Measurements from ENCODE around the gene MAOA.
"Not testable (repeated sequence)": the region's sequence is repeated elsewhere in the genome, so short reads cannot be mapped to it uniquely, and the experiment has no call there.

Gene MAOA

DNA sequence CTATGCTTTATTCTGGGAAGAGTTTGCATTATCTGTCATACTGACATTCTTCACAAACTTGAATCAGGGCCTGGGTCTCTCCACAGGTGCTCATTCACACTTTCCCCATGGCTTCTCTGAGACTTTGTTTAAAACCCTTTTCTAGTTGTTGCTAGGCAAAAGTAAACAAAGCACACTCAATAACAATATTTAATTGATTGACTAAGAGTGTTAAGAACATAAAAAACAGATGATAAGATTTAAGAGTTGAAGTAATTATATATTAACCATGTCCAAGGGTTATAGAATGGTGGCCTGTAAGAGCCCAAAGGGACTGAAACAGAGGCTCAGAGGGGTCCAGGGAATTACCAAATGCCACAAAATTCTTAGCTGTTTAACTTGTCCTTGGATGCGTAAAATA lies 7.1 kb downstream of the MAOA start:
- DNase-seq (ENCODE audit: low read depth), result no peak

DNA sequence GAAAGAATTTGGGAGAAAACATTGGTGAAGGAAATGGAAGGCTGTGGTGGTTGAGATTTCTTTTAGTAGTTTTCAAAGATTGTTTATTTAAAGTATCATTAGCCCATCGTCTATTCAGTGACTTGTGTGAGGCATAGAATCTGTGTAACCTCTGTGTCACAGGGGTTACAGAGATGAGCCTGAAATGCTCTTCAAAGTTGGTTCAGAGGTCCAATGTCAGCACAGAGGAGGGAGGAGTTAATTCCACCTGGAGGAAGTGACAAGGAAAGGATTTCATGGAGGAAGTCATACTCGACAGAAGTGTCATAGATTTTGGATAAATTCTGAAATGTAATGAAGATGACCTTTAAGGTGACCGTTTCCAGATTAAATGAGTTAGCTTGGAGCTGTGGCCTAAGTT lies 8.2 kb downstream of the MAOA start:
- no peak for DNase-seq (ENCODE audit: low read depth)

DNA sequence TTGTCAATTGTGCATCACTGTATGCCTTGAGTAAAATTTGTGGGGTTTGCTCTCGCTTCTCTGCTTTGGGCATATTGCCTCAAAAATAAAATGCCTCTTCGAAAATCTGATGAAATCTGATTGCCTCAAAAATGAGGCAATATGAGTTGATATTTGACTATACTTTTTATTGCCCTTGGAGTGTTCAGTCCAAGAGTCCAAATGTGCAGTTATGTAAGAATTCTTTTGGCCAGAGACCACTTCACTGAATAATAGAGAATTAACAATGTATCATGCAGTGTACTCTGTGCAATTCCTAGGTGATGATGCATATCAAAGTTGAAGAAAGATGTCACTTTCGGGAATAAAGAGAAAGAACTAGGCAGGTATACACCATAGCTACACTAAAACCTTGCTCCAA lies 8.6 kb downstream of the MAOA start:
- no peak for DNase-seq (ENCODE audit: low read depth)

DNA sequence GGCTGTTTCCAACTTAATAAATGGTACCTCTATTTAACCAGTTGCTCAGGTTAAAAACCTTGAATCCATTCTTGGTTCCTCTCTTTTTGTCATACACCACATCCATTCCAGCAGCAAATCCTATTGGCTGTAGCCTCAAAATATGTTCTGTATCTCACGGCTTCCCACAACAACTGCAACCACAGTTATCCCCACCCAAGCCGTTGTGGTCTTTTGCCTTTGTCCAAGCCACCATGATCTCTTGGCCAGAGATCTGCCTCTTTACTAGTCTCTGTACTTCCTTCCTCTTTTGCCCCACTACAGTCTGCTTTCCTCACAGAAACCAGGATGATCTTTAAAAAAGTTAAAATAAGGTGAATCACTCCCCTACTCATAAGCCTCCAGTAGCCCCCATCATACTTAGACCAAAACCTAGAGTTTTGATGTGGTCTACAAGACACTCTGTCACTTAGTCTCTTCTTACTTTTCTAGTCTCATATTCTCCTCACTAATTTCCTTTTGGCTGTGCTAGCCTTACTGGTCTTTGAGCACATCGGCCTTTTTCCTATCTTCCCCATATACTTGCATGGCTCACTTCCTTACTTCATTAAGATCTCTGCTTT lies 10.3 kb downstream of the MAOA start:
- no peak for DNase-seq (ENCODE audit: low read depth)

DNA sequence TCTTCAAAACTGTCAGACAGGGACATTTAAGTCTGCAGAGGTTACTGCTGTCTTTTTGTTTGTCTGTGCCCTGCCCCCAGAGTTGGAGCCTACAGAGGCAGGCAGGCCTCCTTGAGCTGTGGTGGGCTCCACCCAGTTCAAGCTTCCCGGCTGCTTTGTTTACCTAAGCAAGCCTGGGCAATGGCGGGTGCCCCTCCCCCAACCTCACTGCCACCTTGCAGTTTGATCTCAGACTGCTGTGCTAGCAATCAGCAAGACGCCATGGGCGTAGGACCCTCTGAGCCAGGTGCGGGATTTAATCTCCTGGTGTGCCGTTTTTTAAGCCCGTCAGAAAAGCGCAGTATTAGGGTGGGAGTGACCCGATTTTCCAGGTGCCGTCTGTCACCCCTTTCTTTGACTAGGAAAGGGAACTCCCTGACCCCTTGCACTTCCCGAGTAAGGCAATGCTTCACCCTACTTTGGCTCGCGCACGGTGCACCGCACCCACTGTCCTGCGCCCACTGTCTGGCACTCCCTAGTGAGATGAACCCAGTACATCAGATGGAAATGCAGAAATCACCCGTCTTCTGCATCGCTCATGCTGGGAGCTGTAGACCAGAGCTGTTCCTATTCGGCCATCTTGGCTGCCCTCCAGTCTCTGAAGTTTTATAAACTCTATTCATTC lies 20.0 kb downstream of the MAOA start:
- not testable (repeated sequence) for DNase-seq (ENCODE audit: low read depth)

DNA sequence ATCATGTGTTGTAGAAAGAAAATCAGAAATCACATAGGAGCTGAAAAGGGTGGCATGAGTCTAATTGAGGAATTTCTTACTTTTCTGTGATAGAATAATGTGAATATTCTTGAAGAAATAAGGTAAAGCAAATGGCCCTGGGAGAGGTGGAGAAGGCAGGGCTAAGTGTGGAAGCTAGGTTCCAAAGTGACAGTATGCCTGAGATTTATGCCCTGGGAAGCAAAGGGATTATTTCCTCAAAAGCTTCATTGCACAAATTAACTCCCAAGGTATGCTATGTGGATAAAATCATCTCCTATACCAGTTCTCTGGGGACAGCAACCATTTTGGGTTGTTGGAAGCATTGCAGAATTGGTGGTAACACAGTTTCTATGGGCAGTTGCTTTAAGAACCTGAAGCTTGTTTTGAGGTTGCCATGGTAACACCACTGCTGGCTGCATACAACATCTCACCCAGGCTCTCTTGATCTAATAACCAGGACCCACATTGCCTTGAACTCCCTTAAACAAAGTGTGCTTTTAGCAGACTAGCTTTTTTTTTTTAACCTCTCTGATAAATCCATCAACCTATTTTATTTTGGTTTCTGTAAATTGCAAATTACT lies 21.0 kb downstream of the MAOA start:
- DNase-seq (ENCODE audit: low read depth), result peak; percentile 68

DNA sequence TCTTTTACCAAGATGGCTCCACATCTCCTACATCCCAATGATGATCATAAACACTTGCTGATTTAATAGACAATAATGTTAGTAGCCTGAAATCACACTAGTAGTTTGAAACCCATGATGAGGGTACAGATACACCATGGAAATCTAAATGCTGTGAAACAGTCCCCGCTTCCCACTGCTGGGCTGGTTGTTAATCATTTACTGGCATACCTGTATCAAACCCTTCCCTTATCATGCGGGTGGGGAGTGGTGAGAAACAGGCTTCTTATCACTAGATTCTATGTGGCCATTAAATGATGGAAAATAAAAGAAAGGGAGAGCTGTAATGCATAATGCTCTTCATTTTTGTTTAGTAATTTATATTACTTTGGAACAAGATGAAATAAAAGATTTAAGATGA lies 21.9 kb downstream of the MAOA start:
- no peak for DNase-seq (ENCODE audit: low read depth)

DNA sequence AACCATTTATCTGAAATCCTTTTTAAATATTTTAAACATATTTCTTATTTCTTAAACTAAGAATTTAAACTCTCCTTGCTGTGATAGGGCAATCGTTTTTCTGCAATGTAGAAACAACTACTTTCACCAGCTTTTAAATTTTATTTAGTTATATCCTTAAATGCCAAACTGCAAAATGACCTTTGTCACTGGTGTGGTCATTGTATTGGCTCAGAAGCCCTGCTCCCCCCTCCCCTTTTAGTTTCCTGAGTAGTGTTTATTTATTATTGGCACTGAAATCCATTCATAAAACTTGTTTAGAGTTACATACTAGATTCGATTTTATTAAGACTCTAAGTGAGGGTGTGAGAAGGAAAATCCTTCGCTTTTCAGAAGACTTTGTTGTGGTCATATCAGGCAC lies 23.0 kb downstream of the MAOA start:
- DNase-seq (ENCODE audit: low read depth), result no peak

DNA sequence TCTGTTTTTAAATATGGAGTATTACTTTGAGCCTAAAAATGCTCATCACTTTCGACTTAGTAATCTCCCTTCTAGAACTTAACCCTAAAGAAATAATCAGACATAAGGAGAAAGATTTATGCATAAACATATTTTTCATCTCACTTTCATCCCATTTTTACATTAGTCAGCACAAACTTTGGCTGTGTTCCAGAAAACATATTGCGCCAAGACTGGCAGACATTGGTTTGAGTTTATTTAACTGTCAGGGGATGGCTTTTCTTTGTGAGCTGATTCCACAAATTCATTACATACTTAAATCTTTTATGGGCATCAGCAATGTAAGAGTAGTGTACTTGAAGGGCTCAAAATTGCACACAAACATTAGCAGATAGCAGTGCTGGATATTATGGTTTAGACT lies 23.7 kb downstream of the MAOA start:
- peak; percentile 62 for DNase-seq (ENCODE audit: low read depth)

DNA sequence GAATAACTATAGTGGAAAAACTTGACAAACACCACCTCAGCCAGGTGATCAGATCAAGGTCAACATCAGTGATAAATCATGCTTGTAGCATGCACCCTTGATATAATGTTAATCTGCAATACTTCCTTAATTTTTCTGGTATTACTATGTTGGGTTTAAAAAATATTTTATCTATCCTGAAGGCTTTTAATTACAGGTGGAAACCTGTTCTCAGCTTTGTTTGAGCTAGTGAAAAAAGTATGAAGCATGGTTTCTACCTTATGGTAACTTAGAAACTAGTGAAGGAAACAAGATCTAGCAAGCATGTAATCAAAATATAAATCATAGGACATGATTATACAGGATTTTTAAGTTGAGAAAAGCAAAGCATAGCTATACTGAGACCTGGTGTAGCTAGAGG lies 26.6 kb downstream of the MAOA start:
- DNase-seq (ENCODE audit: low read depth), result no peak

DNA sequence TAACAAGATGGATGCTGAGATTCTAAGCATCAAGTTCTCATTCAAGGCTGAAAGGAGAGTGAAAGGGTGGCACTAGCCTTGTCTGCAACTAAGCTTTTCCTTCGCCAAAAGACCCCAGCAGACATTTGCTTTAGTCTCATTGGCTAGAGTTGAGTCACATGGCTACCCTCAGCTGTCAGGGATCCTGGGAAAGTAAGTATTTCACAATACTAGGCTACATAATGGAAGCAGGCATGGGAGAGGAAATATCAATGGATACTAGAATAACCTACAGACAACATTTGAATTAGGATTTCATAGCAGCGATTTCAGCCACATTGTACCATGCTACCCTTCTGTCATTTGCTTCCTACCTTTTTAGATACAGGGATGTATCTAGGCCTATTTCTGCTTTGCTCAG lies 29.1 kb downstream of the MAOA start:
- DNase-seq (ENCODE audit: low read depth), result no peak

DNA sequence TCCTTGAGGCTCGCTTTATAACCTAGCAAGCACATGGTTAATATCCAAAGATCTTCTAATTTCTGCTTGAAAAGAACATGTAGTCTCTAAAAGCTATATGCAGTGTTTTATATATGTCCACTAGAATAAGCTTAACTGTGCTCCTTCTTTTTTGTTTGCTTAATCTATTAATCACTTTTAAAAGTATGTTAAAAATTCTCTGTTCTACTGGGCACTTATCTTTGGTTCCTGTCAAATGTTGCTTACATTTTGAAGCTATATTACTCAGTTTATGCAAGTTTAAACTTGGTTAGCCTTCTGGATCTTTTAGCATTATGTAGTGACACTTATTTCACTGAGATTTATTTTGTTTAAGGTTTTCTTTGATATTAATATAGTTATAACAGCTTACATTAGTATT lies 32.5 kb downstream of the MAOA start:
- no peak for DNase-seq (ENCODE audit: low read depth)

DNA sequence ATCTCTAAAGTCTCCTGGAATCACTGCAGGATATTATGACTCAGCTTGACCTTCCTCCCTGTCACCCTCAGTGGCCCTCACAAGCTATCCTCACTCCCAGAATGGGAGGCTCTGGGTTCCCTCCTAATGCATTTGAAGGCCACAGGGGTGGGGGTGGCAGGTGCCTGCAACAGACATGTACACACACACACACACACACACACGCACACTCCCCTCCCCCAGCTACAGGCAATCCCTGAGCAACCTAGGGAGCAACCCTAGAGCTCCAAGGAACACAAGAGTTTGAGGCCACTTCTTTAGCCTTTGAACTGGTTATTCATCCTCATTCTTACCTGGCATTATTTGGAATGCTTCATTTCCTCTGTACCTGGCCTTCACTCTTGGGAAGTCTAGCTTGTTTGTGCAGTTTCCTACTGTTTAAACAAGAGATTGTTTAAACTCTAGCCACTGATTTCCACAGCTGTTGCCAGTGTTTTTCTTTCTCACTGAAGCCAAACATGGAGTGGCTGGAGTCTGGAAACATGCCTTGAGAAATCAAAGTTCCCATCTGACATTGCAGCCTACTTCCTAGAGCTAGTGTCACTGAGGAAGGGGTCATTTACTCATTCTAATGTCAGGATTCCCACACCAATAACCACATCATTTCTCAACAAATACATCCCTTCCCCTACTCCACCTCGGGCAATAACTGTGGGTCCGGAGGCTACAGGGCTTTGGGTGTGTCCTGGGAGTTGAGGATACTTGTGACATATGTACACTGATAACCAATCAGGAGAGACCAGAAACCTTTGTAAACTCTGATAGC lies 37.7 kb downstream of the MAOA start:
- DNase-seq (ENCODE audit: low read depth), result peak; percentile 21

DNA sequence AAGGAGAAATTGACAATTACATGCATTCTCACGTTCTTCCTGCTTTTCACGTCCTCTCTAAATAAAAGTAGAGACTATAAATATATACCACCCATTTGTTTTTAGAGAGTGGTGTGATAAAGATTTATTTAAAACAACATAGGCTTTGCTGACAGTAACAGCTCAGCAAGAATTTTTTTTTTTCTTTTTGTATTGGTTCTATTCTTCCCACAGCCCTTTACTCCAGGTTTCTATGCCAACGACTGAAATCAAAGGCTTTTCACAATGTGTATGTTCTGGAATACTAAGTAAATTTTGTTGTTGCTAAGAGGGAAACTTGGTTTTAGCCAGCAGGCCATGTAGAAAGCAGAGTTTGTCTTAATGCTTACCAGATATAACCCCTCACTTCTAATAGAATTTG lies 43.4 kb downstream of the MAOA start:
- DNase-seq (ENCODE audit: low read depth), result no peak

DNA sequence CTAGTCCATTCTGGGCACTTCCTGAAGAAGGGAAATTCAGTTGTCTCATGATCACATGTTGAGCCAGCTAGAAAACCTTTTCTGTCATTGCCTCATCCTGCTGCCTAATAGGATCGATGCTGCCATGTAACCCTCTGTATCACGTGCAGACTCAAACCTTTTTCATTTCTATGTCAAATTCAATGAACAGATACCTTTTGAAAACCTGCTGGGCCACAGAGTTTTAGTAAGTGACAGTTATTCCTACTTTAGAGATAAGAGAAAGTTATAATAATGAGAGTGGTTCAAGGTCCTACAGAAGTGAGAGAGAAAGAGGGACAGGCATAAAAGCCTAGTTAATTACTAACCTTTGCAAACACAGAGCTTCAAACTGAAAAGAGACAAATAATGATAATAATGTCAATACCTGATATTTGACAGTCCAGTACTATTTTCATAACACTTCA lies 46.0 kb downstream of the MAOA start:
- no peak for DNase-seq (ENCODE audit: low read depth)

DNA sequence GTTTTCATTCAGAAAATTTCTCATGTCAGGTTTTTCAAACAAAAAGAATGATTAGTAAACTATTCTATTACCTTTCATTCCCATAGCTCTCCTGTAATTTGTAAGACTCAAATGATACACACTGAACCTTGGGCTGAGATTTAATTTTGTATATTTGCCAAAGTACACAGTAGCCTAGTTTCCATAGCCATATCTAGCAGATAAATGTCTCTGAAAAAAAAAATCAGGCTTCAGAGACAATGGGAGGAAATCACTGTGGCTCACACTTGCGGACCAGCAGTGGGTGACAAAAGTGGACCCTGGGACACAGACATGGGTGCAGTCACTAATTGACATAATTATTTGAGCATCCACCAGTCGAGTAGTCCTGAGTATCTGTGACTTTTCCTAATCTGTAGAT lies 46.6 kb downstream of the MAOA start:
- DNase-seq (ENCODE audit: low read depth), result no peak

DNA sequence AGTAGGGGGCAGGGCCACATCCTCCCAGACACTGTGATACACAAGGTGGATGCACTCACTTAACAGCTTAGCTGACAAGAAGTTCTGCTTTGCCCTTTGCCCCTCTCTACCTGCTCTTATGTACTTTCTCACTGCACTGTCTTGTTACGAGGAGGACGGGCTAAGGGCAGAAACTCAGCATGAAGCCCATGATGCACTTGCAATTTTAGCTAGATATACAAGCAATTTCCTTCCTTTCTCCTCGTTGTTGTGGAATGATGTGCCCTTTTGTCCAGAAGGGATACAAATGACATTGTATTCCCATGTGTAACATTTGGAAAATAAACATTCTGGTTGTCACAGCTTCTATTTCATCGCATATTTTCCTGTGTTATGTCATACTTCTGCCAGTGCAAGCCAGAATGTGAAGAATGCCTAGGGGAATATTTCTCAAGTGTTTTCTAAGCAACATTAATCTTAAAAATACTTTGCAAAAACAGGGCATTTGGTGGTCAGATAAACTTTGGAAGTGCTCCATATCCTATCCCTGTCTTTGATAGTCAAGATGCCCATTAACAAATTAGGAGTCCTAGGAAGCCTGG lies 47.2 kb downstream of the MAOA start:
- peak; percentile 85 for DNase-seq (ENCODE audit: low read depth)

DNA sequence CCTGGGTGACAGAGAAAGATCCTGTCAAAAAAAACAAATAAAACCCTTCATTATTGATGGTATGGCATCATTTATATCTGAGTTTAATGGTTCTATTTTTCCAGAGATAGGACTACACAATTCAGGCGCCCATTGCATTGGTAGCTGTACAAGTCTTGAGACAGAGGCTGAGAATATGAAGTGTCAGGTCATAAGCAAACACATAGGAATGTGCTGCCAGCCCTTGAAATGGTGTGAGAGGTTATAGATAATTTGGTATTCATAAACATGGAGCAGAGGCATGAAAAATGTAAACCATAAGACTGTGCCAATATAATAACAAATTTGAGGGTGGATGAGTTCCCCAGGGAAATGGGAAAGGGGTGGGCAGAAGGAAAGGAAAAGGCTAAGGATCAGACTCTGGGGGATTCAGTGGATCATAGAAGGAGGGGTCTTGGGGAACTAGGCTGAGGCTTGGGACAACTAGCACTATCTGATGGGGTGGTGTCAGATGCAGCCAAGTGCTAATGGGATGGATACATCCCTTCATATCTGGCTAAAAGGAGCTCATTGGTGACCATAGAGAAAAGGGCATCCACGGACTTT lies 50.8 kb downstream of the MAOA start:
- DNase-seq (ENCODE audit: low read depth), result peak; percentile 80

DNA sequence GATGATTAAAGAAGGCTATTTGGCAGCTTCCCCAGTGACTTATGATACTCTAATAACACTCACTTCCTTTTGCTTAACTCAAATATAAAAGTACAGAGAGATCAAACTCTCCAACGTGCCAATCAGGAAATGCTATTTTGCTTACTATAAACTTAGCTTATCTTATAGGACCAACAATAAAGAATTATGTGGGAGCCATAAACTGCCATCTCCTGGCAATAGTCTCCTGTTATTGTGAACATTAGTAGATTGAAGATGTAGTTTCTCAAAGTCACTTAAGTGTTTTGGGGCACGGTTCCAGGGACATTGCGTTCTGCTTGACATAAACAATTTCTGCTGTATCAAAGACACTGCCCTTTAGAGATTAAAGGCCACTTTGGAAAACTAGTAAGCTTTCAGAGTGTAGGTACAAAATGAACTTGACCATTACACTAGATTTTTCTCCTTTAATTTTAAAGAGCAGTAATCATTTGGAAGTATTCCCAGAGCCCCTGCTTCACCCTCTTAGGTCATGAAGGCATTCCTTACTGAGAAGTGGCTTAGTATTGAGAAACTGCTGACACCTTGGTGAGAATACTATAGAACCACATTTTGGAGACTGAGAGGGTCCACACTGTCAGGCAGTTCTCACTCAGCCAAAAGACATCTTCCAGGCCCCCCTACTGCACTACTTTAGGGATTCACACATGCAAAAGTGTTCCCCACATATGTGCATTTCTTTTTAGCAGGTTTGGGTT lies 51.9 kb downstream of the MAOA start:
- DNase-seq (ENCODE audit: low read depth), result peak; percentile 83

DNA sequence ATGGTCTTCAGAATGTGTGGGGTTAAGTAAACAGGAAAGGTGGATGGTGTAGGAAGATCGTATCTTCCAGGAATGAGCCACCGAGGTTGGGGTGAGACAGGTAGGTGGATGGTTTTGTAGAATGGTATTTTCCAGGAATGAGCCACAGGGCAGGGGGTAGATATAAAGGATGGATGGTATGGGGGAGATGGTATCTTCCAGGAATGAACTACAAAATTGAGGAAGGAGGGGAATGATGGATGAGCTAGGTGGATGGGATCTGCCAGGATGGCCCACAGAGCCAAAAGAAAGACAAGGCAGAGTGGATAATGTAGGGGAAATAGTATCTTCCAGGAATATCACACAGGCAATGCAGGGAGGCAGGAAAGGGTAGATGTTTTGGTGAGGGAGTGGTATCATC lies 60.0 kb downstream of the MAOA start:
- DNase-seq (ENCODE audit: low read depth), result no peak

DNA sequence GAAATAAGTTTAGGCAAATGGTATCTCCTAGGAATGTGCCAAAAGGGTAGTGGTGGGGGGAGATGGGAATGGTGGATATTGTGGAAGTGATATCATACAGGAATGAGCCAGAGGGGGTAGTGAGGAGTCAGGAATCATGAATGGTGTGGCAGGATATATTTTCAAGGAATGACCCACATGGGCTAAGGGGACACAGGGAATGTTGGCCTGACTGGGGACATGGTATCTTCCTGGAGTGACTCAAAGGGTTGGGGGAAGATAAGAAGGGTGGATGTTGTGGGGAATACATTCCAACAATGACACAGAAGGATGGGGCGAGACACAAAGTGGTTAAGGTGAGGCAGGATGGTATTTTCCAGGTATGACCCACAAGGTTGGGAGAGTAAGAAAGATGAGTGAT lies 60.6 kb downstream of the MAOA start:
- DNase-seq (ENCODE audit: low read depth), result no peak

DNA sequence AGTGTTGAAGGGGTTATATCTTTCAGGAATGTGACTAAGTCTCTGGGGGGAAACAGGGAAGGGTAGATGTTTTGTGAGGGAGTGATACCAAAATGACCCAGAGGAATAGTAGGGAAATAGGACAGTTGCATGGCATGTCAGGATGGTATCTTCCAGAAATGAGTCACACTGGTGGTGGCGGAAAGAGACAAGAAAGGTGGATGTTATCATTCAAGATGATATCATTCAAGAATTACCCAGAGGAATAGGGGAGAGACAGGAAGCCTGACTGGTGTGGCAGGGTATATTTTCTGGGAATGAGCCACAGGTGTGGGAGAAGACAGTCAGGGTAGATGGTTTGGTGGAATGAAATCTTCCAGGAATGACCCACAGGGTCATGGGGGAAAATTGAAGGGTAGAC lies 61.1 kb downstream of the MAOA start:
- no peak for DNase-seq (ENCODE audit: low read depth)
